Stimulated activated CD4-positive, alpha-beta T cell treated with anti-CD3 and anti-CD28 coated beads, Interleukin-12 subunit alpha, Interleukin-12 subunit beta, amount 100 ng/mL, for 4 hours (primary cell): ENCODE measurements around the gene ZNF678.
"Not testable (repeated sequence)": the region's sequence is repeated elsewhere in the genome, so short reads cannot be mapped to it uniquely, and the experiment has no call there.

Source experiments
- DNase-seq: peaks from one replicate; pipeline ENCODE4 v3.0.0-alpha.2; 2020

Gene ZNF678

GRCh38 chr1:227556288-227556687 is 7.1 kb upstream of the ZNF678 start:
- no peak for DNase-seq

GRCh38 chr1:227557962-227558725 is 5.2 kb upstream of the ZNF678 start:
- no peak for DNase-seq

- no peak for DNase-seq
These were observed 4.6 kb upstream of the ZNF678 start for GRCh38 chr1:227558732-227559262.

- no peak for DNase-seq
These were observed 3.9 kb upstream of the ZNF678 start for GRCh38 chr1:227559499-227559898.

- no peak for DNase-seq
These were observed 3.4 kb upstream of the ZNF678 start for GRCh38 chr1:227559926-227560325.

GRCh38 chr1:227560393-227561173 is 2.8 kb upstream of the ZNF678 start:
- DNase-seq: no peak

GRCh38 chr1:227561241-227561907 is 2.0 kb upstream of the ZNF678 start:
- no peak for DNase-seq

- DNase-seq: no peak
These were observed 1.3 kb upstream of the ZNF678 start for GRCh38 chr1:227562037-227562436.

- DNase-seq: no peak
These were observed 428 bp upstream of the ZNF678 start for GRCh38 chr1:227562933-227563323.

- no peak for DNase-seq
These were observed 3.9 kb downstream of the ZNF678 start for GRCh38 chr1:227567256-227567655.

- no peak for DNase-seq
These were observed 5.2 kb downstream of the ZNF678 start for GRCh38 chr1:227568593-227568992.

- DNase-seq: no peak
These were observed 9.4 kb downstream of the ZNF678 start for GRCh38 chr1:227572752-227573151.

GRCh38 chr1:227574926-227575325 is 11.6 kb downstream of the ZNF678 start:
- no peak for DNase-seq

GRCh38 chr1:227576189-227576588 is 12.8 kb downstream of the ZNF678 start:
- no peak for DNase-seq

- no peak for DNase-seq
These were observed 14.1 kb downstream of the ZNF678 start for GRCh38 chr1:227577500-227577899.

GRCh38 chr1:227583354-227583753 is 20.0 kb downstream of the ZNF678 start:
- no peak for DNase-seq

- no peak for DNase-seq
These were observed 23.4 kb downstream of the ZNF678 start for GRCh38 chr1:227586733-227587132.

- DNase-seq: no peak
These were observed 24.6 kb downstream of the ZNF678 start for GRCh38 chr1:227587968-227588367.

- not testable (repeated sequence) for DNase-seq
These were observed 25.4 kb downstream of the ZNF678 start for GRCh38 chr1:227588769-227589168.

GRCh38 chr1:227589777-227590176 is 26.4 kb downstream of the ZNF678 start:
- DNase-seq: not testable (repeated sequence)

- not testable (repeated sequence) for DNase-seq
These were observed 32.9 kb downstream of the ZNF678 start for GRCh38 chr1:227596222-227596621.

GRCh38 chr1:227603327-227603726 is 40.0 kb downstream of the ZNF678 start:
- DNase-seq: no peak

GRCh38 chr1:227604446-227604845 is 41.1 kb downstream of the ZNF678 start:
- DNase-seq: no peak
